ENCODE measurements around the gene ZNF165. TPM values are rescaled to one million over a fixed set of nuclear protein-coding genes. Genes with fewer than 3 reads are reported as not detected.
"Not testable (repeated sequence)": the region's sequence is repeated elsewhere in the genome, so short reads cannot be mapped to it uniquely, and the experiment has no call there.

ZNF165 gene
- total RNA-seq, 1 donor from 2014 or later = 0.33 TPM

DNA sequence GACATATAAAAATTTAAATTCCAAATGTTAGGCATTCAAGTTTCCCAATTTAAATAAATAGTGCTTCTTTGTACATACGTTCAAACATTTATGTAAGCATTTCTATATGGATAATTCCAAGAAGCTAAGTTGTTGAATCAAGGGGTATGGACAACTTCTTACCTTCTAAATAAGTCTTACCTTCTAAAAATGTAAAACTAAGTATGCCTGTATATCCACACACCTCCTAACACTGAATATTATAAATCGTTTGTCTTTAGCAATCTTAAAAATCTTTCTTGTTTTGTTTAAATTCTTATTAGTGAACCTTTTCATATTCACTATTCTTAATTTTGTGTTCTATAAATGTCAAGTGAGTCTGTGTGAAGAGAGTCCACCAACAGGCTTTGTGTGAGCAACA, 41.5 kb downstream of the ZNF165 start:
- no peak for DNase-seq (ENCODE audit: low read depth, low spot score)

- DNase-seq (ENCODE audit: low read depth, low spot score) = not testable (repeated sequence)
Observed at GRCh38 chr6:28122283-28122682, 41.9 kb downstream of the ZNF165 start.

DNA sequence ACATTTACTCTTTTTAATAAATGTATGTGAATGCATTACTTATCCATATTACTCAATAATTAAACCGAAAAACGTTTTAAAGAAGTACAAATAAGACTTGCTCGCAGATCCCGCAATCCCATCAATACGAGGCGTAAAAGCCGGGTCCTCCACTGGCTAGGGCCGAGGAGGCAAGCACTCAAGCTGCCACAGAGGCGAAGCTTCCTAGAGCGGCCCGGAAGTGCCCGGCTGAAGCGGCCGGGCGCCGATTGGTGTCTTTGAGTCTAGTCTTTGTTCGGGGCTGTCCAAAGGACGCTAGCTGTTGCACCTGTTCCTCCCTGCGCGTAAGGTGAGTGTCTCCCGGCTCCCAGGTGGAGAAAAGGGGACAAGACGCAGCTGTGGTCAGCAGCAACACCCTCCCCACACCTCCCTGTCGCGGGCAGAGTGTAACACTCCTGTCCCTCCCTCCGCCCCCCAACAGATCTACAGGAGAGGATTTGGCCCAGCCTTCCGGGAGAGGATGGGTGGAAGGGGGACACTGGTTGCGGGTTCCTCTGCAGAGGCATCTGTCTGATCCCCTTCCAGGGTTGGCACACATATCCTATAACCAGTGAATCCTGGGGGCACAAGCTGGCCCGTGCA, 44.1 kb downstream of the ZNF165 start, which contains the start of gene ZSCAN16:
ZSCAN16 (plus strand) TSS at position 260 of the 621 bp plus-strand sequence. CDS start 835 bp downstream, outside the sequence.
- DNase-seq (ENCODE audit: low read depth, low spot score) = peak; percentile 53

DNA sequence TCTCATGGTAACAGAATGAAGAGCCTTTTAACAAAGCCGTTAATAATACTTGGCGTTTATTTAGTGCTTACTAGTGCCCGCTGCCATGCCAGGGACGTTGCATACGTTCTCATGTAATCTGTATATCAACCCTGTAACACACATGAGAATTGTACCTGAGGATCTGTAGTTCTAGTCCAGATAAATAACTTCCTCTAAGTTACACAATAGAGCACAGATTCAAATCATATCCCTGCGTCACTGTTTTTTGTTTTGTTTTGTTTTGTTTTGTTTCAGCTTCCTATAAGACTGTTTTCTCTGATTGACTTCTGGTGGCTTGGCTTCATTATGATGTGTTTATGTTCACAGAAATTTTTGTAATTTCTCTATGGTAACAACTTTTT, 44.6 kb downstream of the ZNF165 start:
- DNase-seq (ENCODE audit: low read depth, low spot score) = no peak

GRCh38 chr6:28125401-28125800, 45.0 kb downstream of the ZNF165 start:
- DNase-seq (ENCODE audit: low read depth, low spot score) = no peak

DNA sequence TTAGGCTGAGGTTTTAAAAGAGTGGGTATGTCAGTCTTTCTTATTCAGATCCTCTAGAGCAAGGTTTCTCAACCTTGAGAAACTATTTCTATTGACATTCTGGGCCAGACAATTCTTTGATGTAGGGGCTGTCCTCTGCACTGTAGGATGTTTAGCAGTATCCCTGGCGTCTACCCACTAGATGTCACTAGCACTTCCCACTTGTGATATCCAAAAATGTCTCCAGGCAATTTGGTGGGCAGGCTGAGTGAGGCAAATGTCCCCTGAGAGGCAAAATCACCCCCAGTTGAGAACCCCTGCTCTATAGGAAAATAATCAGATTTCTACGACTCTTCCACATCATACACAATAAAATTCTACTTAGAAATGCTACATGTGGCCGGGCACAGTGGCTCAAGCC, 53.6 kb downstream of the ZNF165 start:
- DNase-seq (ENCODE audit: low read depth, low spot score) = no peak

- no peak for DNase-seq (ENCODE audit: low read depth, low spot score)
Observed at GRCh38 chr6:28134716-28135115, 54.3 kb downstream of the ZNF165 start.

DNA sequence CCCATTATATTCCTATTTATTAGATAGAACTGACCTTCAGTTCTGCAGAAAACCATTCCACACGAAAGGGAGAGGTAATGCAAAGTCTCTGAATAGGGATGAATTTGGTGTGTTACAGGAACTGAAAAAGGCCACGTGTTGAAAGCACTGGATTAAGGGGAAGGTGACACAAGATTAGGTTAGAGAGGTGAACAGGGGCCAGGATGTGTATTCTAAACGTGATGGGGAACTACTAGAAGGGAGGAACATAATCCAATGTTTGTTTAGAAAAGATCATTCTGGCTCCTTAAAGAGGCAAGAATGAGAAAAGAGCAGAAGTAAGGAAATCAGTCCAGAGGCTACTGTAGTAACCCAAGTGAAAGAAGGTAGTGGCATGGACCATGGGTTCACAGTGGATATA, 55.0 kb downstream of the ZNF165 start:
- DNase-seq (ENCODE audit: low read depth, low spot score) = no peak

GRCh38 chr6:28136585-28137504, 56.5 kb downstream of the ZNF165 start:
- peak; percentile 87 for DNase-seq (ENCODE audit: low read depth, low spot score)

DNA sequence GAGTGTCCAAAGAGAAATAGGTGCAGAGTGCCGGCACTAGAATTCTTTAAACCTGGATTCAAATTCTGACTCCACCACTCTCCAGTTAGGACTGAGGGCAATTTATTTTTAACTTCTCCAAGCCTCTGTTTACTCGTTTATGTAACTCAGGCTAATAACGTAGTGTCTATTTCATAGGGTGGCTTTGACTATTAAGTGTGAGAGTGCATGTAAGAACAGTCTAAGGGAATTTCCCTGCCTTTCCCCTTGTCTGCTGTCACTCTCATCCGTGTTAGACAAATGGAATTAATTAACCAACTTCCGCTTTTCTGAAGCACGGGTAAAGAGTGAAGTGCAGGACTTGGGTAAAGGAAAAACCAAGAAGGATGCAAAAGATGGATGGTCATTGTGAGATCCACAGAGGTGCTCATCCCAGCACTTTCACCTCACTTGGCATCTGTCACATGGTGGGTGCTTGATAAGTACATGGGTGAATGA, 57.2 kb downstream of the ZNF165 start:
- DNase-seq (ENCODE audit: low read depth, low spot score) = no peak

Other genes starting within 250 kb of the ZNF165 start
- not detected in 2 replicates for gene OR2B2, start 168.2 kb upstream of the ZNF165 start, total RNA-seq
- gene OR2B6, start 123.3 kb upstream of the ZNF165 start, total RNA-seq = not detected in 2 replicates
- gene ZSCAN16, start 44.0 kb downstream of the ZNF165 start, total RNA-seq = 13.0 and 13.8 TPM in 2 replicates
- gene ZKSCAN8, start 61.3 kb downstream of the ZNF165 start, total RNA-seq = 11.5 and 19.0 TPM in 2 replicates
- gene ZSCAN9, start 144.7 kb downstream of the ZNF165 start, total RNA-seq = 11.6 and 13.5 TPM in 2 replicates
- gene ZKSCAN4, start 171.7 kb downstream of the ZNF165 start, total RNA-seq = 5.6 and 5.7 TPM in 2 replicates
- 0.59 and 1.2 TPM in 2 replicates for gene NKAPL, start 178.7 kb downstream of the ZNF165 start, total RNA-seq
- 8.9 and 18.5 TPM in 2 replicates for gene ZSCAN26, start 186.6 kb downstream of the ZNF165 start, total RNA-seq
- gene PGBD1, start 201.0 kb downstream of the ZNF165 start, total RNA-seq = 7.3 and 10.2 TPM in 2 replicates

Measured in pulmonary artery endothelial cell (primary cell).